ENCODE measurements around the gene PTPRF.
"Not testable (repeated sequence)": the region's sequence is repeated elsewhere in the genome, so short reads cannot be mapped to it uniquely, and the experiment has no call there.

Gene PTPRF

DNA sequence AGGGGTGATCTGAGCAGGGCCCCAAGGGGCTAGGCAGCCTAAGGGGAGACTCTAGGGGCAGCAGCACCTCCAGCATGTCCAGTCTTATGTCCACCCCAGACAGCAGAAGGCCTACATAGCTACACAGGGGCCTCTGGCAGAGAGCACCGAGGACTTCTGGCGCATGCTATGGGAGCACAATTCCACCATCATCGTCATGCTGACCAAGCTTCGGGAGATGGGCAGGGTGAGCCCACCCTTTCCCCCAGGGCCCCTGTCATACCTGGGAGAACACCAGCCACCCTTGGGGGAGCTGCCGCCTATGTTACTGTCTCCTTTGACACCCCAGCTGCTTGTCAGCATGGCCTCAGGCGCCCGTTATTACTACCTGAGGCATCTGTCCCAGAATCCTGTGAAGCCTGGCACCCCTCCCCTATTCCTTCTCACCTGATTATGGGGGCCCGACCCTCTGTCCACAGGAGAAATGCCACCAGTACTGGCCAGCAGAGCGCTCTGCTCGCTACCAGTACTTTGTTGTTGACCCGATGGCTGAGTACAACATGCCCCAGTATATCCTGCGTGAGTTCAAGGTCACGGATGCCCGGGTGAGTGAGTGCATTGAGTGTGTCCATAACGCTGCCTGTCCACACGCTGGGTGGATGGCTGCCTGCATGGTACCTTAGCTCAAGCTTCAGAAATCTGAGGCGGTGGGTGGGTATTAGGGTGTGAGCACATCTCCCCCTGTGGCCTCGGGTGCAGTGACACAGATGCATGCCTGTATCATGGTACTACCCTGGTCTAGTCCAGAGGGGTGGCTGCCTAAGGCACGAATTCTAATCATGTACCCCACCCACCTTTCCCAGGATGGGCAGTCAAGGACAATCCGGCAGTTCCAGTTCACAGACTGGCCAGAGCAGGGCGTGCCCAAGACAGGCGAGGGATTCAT lies 89.6 kb downstream of the PTPRF start:
- FAIRE-seq = no peak
- no peak for DNase-seq (ENCODE audit: insufficient read length, low spot score)

DNA sequence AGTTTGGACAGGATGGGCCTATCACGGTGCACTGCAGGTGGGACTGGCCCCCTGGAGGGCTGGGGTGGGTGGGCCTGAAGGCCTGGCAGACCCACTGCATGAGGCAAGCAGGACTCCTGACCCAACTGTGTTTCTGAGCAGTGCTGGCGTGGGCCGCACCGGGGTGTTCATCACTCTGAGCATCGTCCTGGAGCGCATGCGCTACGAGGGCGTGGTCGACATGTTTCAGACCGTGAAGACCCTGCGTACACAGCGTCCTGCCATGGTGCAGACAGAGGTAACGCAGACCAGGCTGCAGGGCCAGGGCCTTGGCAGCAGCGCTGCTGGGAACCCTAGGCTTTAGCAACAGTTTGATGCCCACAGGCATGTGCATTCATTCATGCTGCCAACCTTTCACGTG lies 90.3 kb downstream of the PTPRF start:
- no peak for FAIRE-seq
- DNase-seq (ENCODE audit: insufficient read length, low spot score) = no peak

DNA sequence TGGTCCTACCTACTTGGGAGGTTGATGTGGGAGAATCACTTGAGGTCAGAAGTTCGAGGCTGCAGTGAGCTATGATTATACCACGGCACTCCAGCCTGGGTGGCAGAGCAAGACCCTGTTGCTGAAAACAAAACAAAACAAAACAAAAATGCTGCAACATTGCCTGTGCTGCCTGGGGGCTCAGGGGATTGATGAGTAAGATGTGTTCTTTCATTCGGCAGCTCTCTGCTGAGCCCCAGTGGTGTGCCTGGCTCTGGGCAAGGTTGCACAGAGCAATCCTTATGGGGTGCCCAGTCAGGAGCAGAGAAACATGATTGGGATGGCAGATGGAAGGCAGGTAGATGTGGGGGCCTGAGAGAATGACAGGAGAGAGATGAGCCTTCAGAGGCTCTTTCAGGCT lies 90.7 kb downstream of the PTPRF start:
- no peak for FAIRE-seq
- no peak for DNase-seq (ENCODE audit: insufficient read length, low spot score)

DNA sequence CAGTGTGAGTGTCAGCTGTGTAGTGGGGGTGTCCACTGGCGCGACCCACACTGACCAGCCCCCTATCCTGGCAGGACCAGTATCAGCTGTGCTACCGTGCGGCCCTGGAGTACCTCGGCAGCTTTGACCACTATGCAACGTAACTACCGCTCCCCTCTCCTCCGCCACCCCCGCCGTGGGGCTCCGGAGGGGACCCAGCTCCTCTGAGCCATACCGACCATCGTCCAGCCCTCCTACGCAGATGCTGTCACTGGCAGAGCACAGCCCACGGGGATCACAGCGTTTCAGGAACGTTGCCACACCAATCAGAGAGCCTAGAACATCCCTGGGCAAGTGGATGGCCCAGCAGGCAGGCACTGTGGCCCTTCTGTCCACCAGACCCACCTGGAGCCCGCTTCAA lies 91.2 kb downstream of the PTPRF start:
- FAIRE-seq = no peak

DNA sequence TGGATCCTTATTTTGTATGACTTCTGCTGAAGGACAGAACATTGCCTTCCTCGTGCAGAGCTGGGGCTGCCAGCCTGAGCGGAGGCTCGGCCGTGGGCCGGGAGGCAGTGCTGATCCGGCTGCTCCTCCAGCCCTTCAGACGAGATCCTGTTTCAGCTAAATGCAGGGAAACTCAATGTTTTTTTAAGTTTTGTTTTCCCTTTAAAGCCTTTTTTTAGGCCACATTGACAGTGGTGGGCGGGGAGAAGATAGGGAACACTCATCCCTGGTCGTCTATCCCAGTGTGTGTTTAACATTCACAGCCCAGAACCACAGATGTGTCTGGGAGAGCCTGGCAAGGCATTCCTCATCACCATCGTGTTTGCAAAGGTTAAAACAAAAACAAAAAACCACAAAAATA lies 91.8 kb downstream of the PTPRF start:
- no peak for DNase-seq (ENCODE audit: insufficient read length, low spot score)
- FAIRE-seq = no peak

More for the DNA sequence above, 91.2 kb downstream of the PTPRF start:
- no peak for DNase-seq (ENCODE audit: insufficient read length, low spot score)

DNA sequence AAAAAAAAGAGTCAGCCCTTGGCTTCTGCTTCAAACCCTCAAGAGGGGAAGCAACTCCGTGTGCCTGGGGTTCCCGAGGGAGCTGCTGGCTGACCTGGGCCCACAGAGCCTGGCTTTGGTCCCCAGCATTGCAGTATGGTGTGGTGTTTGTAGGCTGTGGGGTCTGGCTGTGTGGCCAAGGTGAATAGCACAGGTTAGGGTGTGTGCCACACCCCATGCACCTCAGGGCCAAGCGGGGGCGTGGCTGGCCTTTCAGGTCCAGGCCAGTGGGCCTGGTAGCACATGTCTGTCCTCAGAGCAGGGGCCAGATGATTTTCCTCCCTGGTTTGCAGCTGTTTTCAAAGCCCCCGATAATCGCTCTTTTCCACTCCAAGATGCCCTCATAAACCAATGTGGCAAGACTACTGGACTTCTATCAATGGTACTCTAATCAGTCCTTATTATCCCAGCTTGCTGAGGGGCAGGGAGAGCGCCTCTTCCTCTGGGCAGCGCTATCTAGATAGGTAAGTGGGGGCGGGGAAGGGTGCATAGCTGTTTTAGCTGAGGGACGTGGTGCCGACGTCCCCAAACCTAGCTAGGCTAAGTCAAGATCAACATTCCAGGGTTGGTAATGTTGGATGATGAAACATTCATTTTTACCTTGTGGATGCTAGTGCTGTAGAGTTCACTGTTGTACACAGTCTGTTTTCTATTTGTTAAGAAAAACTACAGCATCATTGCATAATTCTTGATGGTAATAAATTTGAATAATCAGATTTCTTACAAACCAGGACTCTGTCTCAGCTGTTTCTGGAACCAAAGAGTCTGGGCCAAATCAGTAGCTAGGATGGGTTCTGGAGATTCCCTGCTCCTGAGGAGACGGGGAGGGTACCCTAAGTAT lies 92.5 kb downstream of the PTPRF start:
- FAIRE-seq (no peak), DNase-seq (ENCODE audit: insufficient read length, low spot score) (no peak)

DNA sequence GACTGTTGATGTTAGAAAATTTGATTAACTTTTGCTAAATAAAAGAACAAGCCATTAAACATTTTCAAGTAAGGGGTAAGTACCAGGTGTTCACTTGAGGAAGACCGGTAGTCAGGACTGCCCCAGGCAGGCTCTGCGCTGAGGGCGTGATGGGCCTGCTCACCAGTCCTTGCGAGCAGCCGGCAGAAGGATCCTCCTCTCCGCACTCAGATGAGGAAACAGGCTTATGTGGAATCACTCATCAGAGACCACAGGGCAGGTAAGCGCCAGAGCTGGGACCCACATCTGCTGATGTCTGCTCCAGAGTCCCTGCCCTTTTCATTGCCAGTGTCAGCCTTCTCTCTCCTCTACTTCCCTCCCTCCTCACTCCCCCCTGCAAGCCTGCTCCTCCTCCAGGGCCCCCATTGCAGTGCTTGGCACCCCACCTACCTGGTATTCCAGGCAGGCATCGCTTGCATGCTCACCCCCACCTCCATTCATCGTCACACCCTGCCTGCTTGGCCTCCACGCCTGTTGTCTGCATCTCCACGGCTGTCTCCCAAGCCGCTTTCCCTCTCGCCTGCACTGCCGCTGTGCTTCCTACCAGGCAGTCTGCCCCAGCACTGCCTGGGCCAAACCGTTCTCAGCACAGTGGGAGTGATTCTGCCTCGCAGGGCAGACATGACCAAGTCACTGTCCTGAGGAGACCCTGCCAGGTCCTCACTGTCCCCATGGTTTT lies 94.5 kb downstream of the PTPRF start:
- DNase-seq (ENCODE audit: insufficient read length, low spot score) (no peak), FAIRE-seq (no peak)

DNA sequence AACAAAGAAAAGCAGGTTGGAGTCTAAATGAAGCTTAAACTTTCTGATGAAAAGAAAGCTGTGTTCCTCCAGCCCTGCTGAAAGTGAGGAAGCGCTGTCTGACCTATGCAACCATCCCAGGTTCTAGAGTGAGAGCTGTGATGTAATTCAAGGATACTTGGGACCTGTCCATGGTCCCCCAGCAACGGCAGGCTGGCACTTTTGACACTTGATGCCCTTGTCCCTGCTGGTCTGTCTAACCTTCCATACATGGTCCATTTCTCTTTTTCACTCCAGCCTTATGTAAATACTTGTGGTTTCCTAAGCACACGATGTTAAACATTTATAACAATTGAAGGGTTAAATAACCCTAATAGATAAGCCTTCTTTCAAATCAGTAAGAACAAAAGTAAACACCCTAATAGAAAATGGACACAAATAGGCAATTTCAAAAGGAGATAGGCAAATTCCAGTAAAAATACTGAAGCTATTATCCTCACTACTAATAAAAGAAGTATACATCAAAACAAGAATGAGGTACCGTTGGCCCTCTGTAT lies 101.5 kb downstream of the PTPRF start:
- DNase-seq (ENCODE audit: insufficient read length, low spot score) (no peak), FAIRE-seq (no peak)

DNA sequence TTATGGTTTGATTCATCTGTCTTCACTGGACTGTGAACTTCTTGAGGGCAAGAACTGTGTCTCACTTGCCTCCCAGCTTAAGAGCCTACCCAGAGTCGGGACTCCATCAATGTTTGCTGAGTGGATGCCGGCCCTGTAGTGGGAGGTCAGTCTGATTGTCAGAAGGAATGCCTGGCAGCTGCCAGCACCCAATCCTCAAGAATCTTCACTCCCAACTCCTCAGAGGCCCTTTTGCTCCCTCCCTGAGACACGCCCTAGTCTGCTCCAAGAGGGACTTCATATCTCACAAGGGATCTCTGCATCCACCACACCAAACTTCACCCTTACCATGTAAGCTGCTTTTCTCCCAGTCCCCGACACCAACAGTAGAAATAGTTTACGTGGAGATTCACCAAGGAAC lies 104.0 kb downstream of the PTPRF start:
- FAIRE-seq = no peak
- no peak for DNase-seq (ENCODE audit: insufficient read length, low spot score)

DNA sequence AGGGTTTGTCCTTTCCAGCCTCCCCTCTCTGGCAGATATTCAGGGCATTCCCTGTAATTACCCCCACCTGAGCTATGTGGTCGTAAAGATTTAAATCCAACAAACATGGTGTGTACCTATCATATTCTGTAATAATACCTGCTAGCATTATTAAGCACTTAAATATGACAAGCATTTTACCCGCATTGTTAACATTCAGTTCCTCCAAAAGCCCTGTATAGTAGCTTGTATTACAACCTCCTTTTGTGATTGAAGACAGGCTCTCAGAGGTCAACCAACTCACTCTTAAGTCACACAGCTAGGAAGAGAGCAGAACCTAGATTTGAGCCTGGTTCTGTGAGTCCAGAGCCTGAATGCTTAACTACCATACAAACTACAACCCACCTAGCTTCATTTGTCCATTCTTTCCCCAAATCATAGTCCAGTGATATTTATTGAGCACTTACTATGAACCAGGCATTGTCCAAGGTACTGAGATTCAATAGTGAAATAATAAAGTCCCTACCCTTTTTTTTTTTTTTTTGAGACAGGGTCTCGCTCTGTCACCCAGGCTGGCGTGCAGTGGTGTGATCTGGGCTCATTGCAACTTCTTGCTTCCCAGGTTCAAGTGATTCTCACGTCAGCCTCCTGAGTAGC lies 105.4 kb downstream of the PTPRF start:
- DNase-seq (ENCODE audit: insufficient read length, low spot score) = no peak
- FAIRE-seq = no peak

DNA sequence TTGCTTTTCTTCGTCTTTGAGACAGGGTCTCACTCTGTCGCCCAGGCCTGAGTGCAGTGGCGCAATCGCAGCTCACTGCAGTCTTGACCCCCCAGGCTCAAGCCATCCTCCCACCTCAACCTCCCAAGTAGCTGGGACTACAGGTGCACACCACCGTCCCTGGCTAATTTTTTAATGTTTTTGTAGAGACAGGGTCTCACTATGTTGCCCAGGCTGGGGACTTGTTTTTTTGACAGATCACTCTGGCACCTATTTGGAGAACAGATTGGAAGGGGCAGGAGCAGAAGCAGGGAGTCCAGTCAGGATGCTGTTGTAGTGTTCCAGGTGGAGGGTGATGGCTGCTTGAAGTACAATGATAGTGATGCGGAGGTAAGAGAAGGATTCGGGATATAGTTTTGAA lies 106.6 kb downstream of the PTPRF start:
- FAIRE-seq (no peak), DNase-seq (ENCODE audit: insufficient read length, low spot score) (no peak)

DNA sequence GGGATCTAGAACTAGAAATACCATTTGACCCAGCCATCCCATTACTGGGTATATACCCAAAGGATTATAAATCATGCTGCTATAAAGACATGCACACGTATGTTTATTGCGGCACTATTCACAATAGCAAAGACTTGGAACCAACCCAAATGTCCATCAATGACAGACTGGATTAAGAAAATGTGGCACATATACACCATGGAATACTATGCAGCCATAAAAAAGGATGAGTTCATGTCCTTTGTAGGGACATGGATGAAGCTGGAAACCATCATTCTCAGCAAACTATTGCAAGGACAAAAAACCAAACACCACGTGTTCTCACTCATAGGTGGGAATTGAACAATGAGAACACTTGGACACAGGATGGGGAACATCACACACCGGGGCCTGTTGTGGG lies 107.7 kb downstream of the PTPRF start:
- DNase-seq (ENCODE audit: insufficient read length, low spot score); FAIRE-seq: not testable (repeated sequence)

DNA sequence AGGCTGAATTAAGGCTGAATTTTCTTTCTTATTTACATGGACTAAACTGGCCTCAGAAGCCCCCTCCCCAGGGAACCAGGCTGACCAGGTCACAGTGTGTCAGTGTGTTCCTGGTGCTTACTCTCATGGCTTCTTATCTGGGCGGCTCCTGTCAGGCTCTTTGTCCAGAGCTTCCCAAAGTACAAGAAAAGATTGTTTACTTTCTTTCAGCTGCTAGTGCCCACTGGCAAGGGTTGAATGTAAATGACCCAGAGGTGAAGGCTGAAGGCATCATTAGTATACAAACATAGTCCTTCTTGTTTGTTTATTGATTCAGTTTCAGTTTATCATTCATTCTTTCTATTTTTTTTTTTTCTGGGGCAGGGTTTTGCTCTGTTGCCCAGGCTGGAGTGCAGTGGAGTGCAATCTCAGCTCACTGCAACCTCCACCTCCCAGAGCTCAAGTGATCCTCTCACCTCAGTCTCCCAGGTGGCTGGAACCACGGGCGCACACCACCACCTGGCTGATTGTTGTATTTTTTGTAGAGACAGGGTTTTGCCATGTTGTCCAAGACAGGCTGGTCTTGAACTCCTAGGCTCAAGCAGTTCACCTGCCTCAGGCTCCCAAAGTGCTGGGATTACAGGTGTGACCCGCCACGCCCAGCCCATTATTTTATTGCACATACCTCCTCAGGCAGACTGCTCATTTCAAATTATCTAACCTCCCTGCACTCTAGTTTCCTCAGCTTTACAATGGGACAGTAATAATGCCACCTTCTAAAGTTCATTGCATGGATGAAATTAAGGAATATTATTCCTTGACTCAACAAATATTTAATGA lies 109.5 kb downstream of the PTPRF start:
- DNase-seq (ENCODE audit: insufficient read length, low spot score) (no peak), FAIRE-seq (no peak)

DNA sequence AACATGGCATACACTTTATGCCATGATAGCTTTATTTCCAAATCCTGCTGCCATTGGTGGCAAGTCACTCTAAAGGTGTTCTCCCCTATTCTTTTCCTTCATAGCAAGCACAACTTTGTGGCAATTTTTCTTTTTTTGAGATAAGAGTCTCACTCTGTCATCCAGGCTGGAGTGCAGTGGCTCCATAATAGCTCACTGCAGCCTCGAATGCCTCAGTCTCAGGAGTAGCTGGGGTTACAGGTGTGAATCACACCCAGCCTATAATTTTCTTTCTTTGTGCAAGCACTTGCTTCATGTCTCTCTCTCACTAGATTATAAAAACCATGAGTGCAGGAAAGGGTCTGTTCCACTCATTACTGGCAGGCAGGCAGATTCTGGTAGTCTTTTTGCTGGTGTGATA lies 113.9 kb downstream of the PTPRF start:
- DNase-seq (ENCODE audit: insufficient read length, low spot score) (no peak), FAIRE-seq (no peak)

DNA sequence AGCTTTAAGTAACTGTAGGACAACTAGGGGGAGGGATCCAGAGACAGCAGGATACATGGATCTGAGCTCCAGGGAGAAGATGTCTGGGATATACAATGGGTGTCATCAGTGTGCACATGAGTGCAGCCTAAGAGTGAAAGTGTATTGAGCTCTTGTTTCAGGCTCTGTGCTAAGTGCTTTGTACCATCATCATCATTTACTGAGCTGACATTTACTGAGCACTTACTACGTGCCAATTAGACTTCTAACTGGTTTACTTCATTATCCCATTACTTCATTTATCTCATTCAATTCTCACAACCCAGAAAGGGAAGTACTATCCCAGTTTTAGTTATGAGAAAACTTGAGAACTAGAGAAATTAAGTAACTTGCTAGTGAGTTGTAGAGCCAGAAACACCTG lies 114.8 kb downstream of the PTPRF start:
- FAIRE-seq = no peak
- no peak for DNase-seq (ENCODE audit: insufficient read length, low spot score)

DNA sequence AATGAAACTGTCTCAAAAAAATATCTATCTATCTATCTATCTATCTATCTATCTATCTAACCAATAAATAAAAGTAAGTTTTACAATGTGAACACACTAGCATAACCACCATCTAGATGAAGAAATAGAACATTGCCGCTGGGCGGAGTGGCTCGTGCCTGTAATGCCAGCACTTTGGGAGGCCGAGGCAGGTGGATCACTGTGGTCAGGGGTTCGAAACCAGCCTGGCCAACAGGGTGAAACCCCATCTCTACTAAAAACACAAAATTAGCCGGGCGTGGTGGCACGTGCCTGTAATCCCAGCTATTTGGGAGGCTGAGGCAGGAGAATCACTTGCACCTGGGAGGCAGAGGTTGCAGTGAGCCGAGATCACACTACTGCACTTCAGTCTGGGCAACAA lies 116.6 kb downstream of the PTPRF start:
- not testable (repeated sequence) for DNase-seq (ENCODE audit: insufficient read length, low spot score); FAIRE-seq

DNA sequence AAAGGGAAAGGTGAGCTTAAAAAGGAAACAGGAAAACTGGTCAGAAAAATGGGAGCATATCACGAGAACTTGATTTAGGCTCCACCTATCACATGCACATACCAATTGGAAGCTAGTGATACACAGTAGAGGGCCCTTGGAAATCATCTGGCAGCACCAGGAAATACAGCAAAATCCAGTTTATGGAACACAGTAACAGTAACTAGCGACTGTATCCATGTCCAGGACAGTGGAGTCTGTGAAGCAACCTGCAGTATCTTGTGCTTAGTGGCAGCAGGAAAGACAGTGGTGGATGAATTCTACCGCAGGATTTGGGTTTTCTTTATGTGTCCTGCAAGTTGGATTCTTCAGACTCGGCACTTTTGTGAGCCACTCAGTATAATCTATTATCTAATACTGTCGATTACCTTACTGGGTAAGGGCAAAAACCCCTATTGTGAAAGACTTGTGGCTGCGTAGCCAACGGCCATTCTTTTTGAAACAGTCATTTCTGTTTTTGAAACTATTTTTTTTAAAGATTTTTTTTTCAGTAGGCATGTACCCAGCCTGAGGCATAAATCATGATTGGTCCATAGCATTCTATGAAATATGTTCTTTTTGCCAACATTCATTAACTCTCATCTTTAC lies 117.7 kb downstream of the PTPRF start:
- DNase-seq (ENCODE audit: insufficient read length, low spot score) (no peak), FAIRE-seq (no peak)

DNA sequence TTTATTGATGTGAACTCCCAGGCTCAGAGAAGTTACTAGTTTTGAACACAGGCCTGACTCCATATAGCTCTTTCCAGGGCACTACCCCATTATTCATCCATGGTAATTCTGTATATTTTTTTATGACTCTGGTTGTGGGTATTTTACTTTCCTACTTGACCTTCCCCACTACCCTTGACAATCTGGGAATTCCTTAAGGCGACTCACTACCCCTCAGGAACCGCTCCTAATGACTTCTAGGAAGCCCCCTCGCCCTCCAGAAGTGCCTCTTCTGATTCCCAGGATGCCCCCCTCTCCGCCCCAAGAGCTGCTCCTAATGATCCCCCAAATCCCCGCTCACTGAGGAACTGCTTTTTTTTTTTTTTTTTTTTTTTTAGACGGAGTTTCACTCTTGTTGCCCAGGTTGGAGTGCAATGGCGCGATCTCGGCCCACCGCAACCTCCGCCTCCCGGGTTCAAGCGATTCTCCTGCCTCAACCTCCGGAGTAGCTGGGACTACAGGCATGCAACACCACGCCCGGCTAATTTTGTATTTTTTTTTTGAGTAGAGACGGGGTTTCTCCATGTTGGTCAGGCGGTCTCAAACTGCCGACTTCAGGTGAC lies 118.3 kb downstream of the PTPRF start:
- DNase-seq (ENCODE audit: insufficient read length, low spot score) (no peak), FAIRE-seq (no peak)

Data from GM19239 (cell line).